HCT116 (cell line): ENCODE measurements around the gene GPR4. TPM values are rescaled to one million over a fixed set of nuclear protein-coding genes. Genes with fewer than 3 reads are reported as not detected.

ENCODE experiments used
- ATAC-seq: fragments of 200-7000 bp; cut with Tn5 transposase; 2 replicates; pipeline ENCODE4 v1.9.1; 2020; ENCODE audit warnings: mild to moderate bottlenecking, moderate library complexity
- BruUV-seq: library from RNA; stranded (reverse); fragments of 400-500 nt; replicated peaks from 2 replicates; lab custom pipeline; 2021; lab: Mats Ljungman, UMichigan
- CTCF ChIA-PET: fragments of 300-600 bp; sonication (Branson Sonifier 250); formaldehyde crosslinking; loops from one replicate; lab custom pipeline; 2021; ENCODE audit warnings: antibody characterized with exemption; lab: Charles Lee
- POLR2A ChIA-PET: fragments of 300-600, 350-600 bp; sonication (Branson Sonifier 250); formaldehyde crosslinking; loops from one replicate; lab custom pipeline; 2021; ENCODE audit warnings: antibody characterized with exemption; lab: Charles Lee
- RAD21 ChIA-PET, 2 experiments: fragments of 300-600 bp; sonication (Branson Sonifier 250); formaldehyde crosslinking; loops; one replicate each; lab custom pipeline; 2023; ENCODE audit warnings: low total read pairs in 2 of 2; ENCODE audit not compliant: uncharacterized antibody in 2 of 2, unreplicated experiment in 2 of 2, low non-redundant PET in 1 of 2; lab: Charles Lee
- DNase-seq: peaks from one replicate; pipeline ENCODE4 v3.0.0-alpha.2; 2010; ENCODE audit warnings: low read depth, low spot score
- H2AFZ ChIP-seq: fragments of 200-600 bp; shearing (Covaris generic), sonication (generic); 2 replicates; pipeline ENCODE4 v1.6.1; 2017; ENCODE audit warnings: low read depth, mixed run types, mixed read lengths, antibody characterized with exemption, low read length; ENCODE audit not compliant: poor library complexity, severe bottlenecking
- H3K27ac ChIP-seq: 2 replicates; pipeline ENCODE4 v1.5.1; 2012; ENCODE audit warnings: low read depth, low read length
- H3K27me3 ChIP-seq: fragments of 200-600 bp; sonication (generic); 2 replicates; pipeline ENCODE4 v1.6.1; 2016; ENCODE audit warnings: mixed run types, low read length, mixed read lengths; ENCODE audit not compliant: insufficient read depth
- H3K36me3 ChIP-seq, 2 experiments: fragments of 200-500 bp in 1 of 2; fragments of 200-600 bp in 1 of 2; sonication (Bioruptor generic) in 1 of 2; sonication (generic) in 1 of 2; 2 replicates each; pipeline versions ENCODE4 v1.5.1 to v1.6.1; 2014 to 2016; ENCODE audit warnings: low read length in 2 of 2, inconsistent platforms in 1 of 2, mixed read lengths in 1 of 2, mixed run types in 1 of 2; ENCODE audit not compliant: insufficient read depth in 2 of 2, control insufficient read depth in 1 of 2
- H3K4me1 ChIP-seq, 2 experiments: fragments of 200-600 bp in 1 of 2; sonication (generic) in 1 of 2; 2 replicates each; pipeline versions ENCODE4 v1.5.1 to v1.6.1; 2012 to 2017; ENCODE audit warnings: low read length in 2 of 2, inconsistent platforms in 1 of 2, mild to moderate bottlenecking in 1 of 2, mixed read lengths in 1 of 2, mixed run types in 1 of 2, moderate library complexity in 1 of 2; ENCODE audit not compliant: insufficient read depth in 2 of 2, control insufficient read depth in 1 of 2
- H3K4me2 ChIP-seq: fragments of 200-600 bp; sonication (generic); 2 replicates; pipeline ENCODE4 v1.6.1; 2017; ENCODE audit warnings: mixed run types, low read length, mixed read lengths
- H3K4me3 ChIP-seq, 2 experiments: fragments of 200-600 bp in 1 of 2; sonication (generic) in 1 of 2; replicated peaks in 1 of 2; 2 replicates each; pipeline ENCODE4 v1.5.1; 2011 to 2016; ENCODE audit warnings: low read length in 2 of 2, control low read depth in 1 of 2, low read depth in 1 of 2, mild to moderate bottlenecking in 1 of 2, mixed read lengths in 1 of 2, mixed run types in 1 of 2
- H3K79me2 ChIP-seq: fragments of 200-600 bp; sonication (generic); 2 replicates; pipeline ENCODE4 v1.6.1; 2017; ENCODE audit warnings: mild to moderate bottlenecking, mixed run types, low read length, moderate library complexity, mixed read lengths; ENCODE audit not compliant: insufficient read depth
- H3K9ac ChIP-seq: fragments of 200-600 bp; sonication (generic); 2 replicates; pipeline ENCODE4 v1.6.1; 2016; ENCODE audit warnings: low read length, mixed read lengths
- H3K9me2 ChIP-seq: fragments of 200-600 bp; sonication (generic), shearing (Covaris generic); 2 replicates; pipeline ENCODE4 v1.6.1; 2017; ENCODE audit warnings: mixed run types, mild to moderate bottlenecking, moderate library complexity; ENCODE audit not compliant: insufficient read depth
- H3K9me3 ChIP-seq, 2 experiments: fragments of 200-500 bp in 1 of 2; fragments of 200-600 bp in 1 of 2; sonication (Bioruptor generic) in 1 of 2; sonication (generic) in 1 of 2; 2 replicates each; pipeline ENCODE4 v1.6.1; 2014 to 2017; ENCODE audit warnings: low read length in 2 of 2, mixed read lengths in 2 of 2, inconsistent platforms in 1 of 2, low read depth in 1 of 2, mild to moderate bottlenecking in 1 of 2, mixed run types in 1 of 2, moderate library complexity in 1 of 2; ENCODE audit not compliant: control insufficient read depth in 1 of 2, insufficient read depth in 1 of 2
- H4K20me1 ChIP-seq: fragments of 200-600 bp; sonication (generic), shearing (Covaris generic); 2 replicates; pipeline ENCODE4 v1.6.1; 2017; ENCODE audit warnings: mixed run types, mild to moderate bottlenecking, moderate library complexity; ENCODE audit not compliant: insufficient read depth
- CBX3 ChIP-seq: IDR thresholded peaks from 2 replicates; pipeline ENCODE4 v1.6.1; 2012; ENCODE audit warnings: low read depth
- EGR1 ChIP-seq: IDR thresholded peaks from 2 replicates; pipeline ENCODE4 v1.6.1; 2012; ENCODE audit warnings: low read depth
- ELF1 ChIP-seq: IDR thresholded peaks from 2 replicates; pipeline ENCODE4 v1.6.1; 2012; ENCODE audit warnings: low read depth, borderline replicate concordance
- EZH2 ChIP-seq: fragments of 200-600 bp; sonication (generic); IDR thresholded peaks from 2 replicates; pipeline ENCODE4 v1.6.1; 2017; ENCODE audit warnings: antibody characterized with exemption, mixed run types
- FOSL1 ChIP-seq: IDR thresholded peaks from 2 replicates; pipeline ENCODE4 v1.6.1; 2012; ENCODE audit warnings: low read depth
- JUND ChIP-seq: IDR thresholded peaks from 2 replicates; pipeline ENCODE4 v1.6.1; 2012
- RAD21 ChIP-seq: IDR thresholded peaks from 2 replicates; pipeline ENCODE4 v1.6.1; 2012; ENCODE audit warnings: low read depth, mild to moderate bottlenecking
- SIN3A ChIP-seq: IDR thresholded peaks from 2 replicates; pipeline ENCODE4 v1.6.1; 2012; ENCODE audit warnings: low read depth
- SP1 ChIP-seq: IDR thresholded peaks from 2 replicates; pipeline ENCODE4 v1.6.1; 2012; ENCODE audit warnings: low read depth
- SRF ChIP-seq: IDR thresholded peaks from 2 replicates; pipeline ENCODE4 v1.6.1; 2012; ENCODE audit warnings: low read depth
- TCF7L2 ChIP-seq: IDR thresholded peaks from 2 replicates; pipeline ENCODE4 v1.7.0; 2011; ENCODE audit warnings: borderline replicate concordance, inconsistent platforms; ENCODE audit not compliant: insufficient read depth, insufficient read length; ENCODE audit errors: extremely low read depth
- YY1 ChIP-seq: IDR thresholded peaks from 2 replicates; pipeline ENCODE4 v1.6.1; 2011; ENCODE audit warnings: low read length, low read depth, moderate library complexity, mild to moderate bottlenecking; ENCODE audit not compliant: insufficient replicate concordance; ENCODE audit errors: extremely low read depth
- ZFX ChIP-seq: fragments of 450-650 bp; IDR thresholded peaks from 2 replicates; pipeline ENCODE4 v1.6.1; 2017
- intact Hi-C: fragments of 100-400 bp; cut with micrococcal nuclease; formaldehyde crosslinking; loops from 2 replicates; pipeline ENCODE4 v1.10.0; 2022
- total RNA-seq: library from RNA; stranded (reverse); gene quantifications from one replicate; pipeline ENCODE4 v1.2.1, GENCODE V29; 2021; ENCODE audit not compliant: unreplicated experiment

GPR4 gene
- total RNA-seq, 1 experiment from 2014 or later = 0.10 TPM

DNA sequence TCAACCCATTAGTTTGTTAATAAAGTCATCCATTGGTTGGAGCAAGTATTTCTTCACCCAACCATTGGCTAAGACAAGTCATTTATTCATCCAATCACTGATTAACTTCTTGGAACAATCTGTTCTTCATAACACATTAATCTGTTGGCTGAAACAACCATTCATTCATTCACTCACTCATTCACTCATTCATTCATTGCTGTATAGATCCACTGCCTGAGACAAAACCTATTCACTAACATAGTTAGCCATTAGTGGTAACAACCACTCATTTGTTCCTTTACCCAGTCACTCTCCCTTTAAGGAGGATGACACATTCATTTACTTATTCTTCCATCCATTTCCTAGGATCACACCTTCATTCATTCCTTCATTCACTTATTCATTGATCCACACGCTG lies 22.0 kb upstream of the GPR4 start:
- no peak overlapping the region for H3K4me2 ChIP-seq
- POLR2A ChIA-PET = interaction anchor here (0.8 kb wide), 1 partner anchor 116 kb away, joined by 3 read pairs; no protein-coding TSS in a partner anchor
- CTCF ChIA-PET = no interaction called here
- BruUV-seq = no TSS peak
- H3K4me1 ChIP-seq = no peaks in the 10 kb centered on the region
- H4K20me1 ChIP-seq = no peaks in the 10 kb centered on the region
- H3K9me2 ChIP-seq = no peaks in the 10 kb centered on the region
- H3K9me3 ChIP-seq = no peaks in the 10 kb centered on the region
- no peak overlapping the region for H3K4me3 ChIP-seq
- DNase-seq (no peak), ATAC-seq (no peak)
- H3K27me3 ChIP-seq = no peaks in the 10 kb centered on the region
- TF ChIP-seq ELF1 = no peak
- TF ChIP-seq EZH2 = no peak
- no peak overlapping the region for H2AFZ ChIP-seq
- H3K27ac ChIP-seq = no peak overlapping the region
- H3K36me3 ChIP-seq = peaks cover 13 to 17% of the 10 kb centered on the region in 2 experiments; a peak in 3 of 4 replicates
- RAD21 ChIA-PET = no interaction called here
- intact Hi-C loops = no loop called here
- no peak overlapping the region for H3K9ac ChIP-seq
- H3K79me2 ChIP-seq = no peaks in the 10 kb centered on the region

DNA sequence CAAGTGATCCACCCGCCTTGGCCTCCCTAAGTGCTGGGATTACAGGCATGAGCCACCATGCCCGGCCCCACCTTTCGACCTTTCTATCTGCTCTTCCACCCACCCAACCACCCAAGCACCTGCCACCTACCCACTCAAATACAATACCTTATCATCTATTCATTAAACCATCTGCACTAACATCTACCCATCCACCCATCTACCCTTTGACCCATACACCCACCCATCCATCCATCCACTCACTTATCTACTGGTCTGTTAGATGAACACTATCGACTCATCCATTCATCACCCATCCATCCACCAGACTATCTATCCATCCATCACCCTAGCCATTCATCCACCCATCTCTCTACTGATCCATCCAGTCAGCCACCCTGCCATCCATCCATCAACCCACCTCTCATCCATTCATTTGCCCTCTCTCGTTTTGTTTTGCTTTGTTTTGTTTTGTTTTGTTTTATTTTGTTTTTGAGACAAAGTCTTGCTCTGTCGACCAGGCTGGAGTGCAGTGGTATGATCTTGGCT lies 20.0 kb upstream of the GPR4 start:
- H3K4me1 ChIP-seq = peaks cover 0 to under 1% of the 10 kb centered on the region in 2 experiments; a peak in 1 of 4 replicates
- no peaks in the 10 kb centered on the region for H3K9me2 ChIP-seq
- no peaks in the 10 kb centered on the region for H4K20me1 ChIP-seq
- no peak for TF ChIP-seq SP1
- no peak for TF ChIP-seq SIN3A
- no peak for TF ChIP-seq YY1
- no peak for TF ChIP-seq EGR1
- TF ChIP-seq TCF7L2 = no peak
- TF ChIP-seq CBX3 = no peak
- no peak for TF ChIP-seq ELF1
- TF ChIP-seq SRF = no peak
- TF ChIP-seq RAD21 = no peak
- TF ChIP-seq JUND = no peak
- no peak for TF ChIP-seq FOSL1
- TF ChIP-seq ZFX = no peak
- TF ChIP-seq, all 23 proteins: peak for 0
- CTCF ChIA-PET = no interaction called here
- no peak overlapping the region for H3K4me3 ChIP-seq
- DNase-seq (no peak), ATAC-seq (no peak)
- POLR2A ChIA-PET = no interaction called here
- no TSS peak for BruUV-seq
- RAD21 ChIA-PET = no interaction called here
- H2AFZ ChIP-seq = no peak overlapping the region
- peaks cover 13 to 15% of the 10 kb centered on the region in 2 experiments; a peak in 3 of 4 replicates for H3K36me3 ChIP-seq
- no peak overlapping the region for H3K9ac ChIP-seq
- H3K79me2 ChIP-seq = no peaks in the 10 kb centered on the region
- intact Hi-C loops = no loop called here
- no peaks in the 10 kb centered on the region for H3K27me3 ChIP-seq
- H3K4me2 ChIP-seq = no peak overlapping the region
- no peaks in the 10 kb centered on the region for H3K9me3 ChIP-seq
- no peak overlapping the region for H3K27ac ChIP-seq
